GM12872 (cell line): ENCODE measurements around the gene IL36A.
A peak's percentile ranks its signal among the peaks of the same experiment; 100 is the strongest.

Experiments used
- TF ChIP-seq, protein P1 (sequence below): IDR thresholded peaks from 3 replicates; pipeline ENCODE4 v1.5.1; 2011; ENCODE audit warnings: low read depth, mild to moderate bottlenecking, low read length, moderate library complexity; ENCODE audit not compliant: insufficient read depth

Gene IL36A

DNA sequence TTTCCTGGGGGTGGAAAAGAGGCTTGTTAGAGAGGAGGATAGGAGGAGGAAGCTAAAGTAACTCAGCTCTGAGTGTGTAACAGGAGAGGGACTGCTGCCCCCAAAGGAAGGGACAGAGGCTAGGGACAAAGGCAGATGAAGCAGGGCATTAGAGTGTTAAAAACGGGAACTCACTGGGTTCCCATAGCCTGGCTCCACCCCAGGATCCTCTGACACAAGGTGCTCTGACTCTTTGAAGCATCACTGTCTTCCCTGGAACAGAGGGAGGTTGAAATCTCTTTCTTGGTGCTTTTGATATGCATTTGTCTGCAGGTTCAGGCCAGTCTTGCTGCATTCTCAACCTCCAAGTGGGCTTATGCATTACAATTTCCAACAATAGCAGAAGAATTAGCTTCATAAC, 22.9 kb downstream of the IL36A start:
- TF ChIP-seq, protein P1, sequence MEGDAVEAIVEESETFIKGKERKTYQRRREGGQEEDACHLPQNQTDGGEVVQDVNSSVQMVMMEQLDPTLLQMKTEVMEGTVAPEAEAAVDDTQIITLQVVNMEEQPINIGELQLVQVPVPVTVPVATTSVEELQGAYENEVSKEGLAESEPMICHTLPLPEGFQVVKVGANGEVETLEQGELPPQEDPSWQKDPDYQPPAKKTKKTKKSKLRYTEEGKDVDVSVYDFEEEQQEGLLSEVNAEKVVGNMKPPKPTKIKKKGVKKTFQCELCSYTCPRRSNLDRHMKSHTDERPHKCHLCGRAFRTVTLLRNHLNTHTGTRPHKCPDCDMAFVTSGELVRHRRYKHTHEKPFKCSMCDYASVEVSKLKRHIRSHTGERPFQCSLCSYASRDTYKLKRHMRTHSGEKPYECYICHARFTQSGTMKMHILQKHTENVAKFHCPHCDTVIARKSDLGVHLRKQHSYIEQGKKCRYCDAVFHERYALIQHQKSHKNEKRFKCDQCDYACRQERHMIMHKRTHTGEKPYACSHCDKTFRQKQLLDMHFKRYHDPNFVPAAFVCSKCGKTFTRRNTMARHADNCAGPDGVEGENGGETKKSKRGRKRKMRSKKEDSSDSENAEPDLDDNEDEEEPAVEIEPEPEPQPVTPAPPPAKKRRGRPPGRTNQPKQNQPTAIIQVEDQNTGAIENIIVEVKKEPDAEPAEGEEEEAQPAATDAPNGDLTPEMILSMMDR: no peak

DNA sequence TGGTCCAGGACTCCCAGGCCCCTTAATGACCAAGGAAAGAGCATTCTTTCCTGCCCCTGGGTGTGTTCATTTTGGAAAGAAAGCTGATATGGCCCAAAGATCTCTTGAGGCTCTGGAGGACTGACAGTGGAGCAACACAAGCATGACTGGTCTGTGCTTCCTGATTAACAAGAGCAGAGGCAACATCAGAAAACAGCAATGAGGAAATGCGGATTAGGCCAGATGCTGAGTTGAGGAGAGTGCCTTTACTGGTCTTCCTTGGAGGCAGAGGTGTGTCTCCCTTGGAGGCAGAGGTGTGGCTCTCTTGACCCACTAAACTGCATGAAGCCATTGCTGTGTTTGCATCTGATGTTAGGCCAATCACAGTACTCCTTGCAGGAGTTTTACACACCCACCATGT, 27.5 kb downstream of the IL36A start:
- TF ChIP-seq, protein P1: no peak

DNA sequence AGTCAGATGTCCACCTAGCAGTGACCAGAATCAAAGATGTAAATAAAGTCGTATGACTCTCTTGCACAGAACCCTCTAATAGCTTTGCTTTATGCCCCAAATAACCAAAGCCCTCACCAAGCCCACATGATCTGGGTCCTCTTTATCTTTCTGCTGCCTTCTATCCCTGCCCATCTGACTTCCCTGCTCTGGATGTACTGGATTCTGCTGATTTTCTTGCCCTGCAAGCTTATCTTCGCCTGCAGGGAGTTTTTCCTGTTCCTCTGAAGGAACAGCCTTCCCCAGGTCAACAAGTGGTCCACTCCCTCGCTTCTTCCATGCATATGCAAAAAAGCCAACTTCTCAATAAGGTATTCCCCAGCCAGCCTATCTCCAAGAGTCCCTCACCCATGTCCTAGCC, 28.8 kb downstream of the IL36A start:
- TF ChIP-seq, protein P1: no peak

DNA sequence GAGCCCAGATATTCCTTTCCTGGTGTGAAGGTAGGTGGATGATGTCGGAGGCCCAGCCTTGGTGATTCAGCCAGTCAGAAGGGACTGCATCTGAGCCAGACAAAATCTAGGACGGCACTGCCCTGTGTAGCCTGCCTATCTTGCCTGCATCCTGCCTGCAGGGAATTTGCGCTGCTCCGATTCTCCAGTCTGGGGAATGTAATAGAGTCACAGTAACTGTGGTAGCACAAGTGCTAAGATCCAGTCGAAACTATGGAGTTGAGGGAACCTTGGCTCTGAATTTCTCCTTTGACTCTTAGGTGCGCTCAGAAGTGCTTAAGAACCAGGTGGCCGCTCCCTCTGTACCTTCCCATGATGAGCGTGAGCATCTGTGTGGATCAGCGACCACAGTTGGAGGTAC, 31.5 kb downstream of the IL36A start:
- TF ChIP-seq, protein P1: no peak

DNA sequence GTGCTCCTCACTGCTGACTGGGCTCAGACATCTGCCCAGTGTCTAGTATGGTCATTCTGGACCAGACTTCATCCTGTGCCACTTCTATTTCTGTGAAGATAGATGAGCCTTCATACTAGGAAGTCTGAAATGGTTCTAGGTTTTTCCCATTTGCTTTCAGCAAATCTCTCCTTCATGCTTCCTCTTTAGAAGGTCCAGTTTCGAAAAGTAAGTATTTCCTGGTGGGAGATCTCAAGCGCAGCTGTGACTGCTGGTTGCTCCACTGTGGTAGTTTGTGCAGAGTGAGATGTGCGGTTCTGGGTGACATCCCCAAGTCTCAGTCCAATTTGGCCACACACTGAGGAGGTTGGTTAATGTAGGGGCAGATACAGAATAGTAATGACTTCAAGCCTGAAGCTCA, 33.0 kb downstream of the IL36A start:
- TF ChIP-seq, protein P1: no peak

DNA sequence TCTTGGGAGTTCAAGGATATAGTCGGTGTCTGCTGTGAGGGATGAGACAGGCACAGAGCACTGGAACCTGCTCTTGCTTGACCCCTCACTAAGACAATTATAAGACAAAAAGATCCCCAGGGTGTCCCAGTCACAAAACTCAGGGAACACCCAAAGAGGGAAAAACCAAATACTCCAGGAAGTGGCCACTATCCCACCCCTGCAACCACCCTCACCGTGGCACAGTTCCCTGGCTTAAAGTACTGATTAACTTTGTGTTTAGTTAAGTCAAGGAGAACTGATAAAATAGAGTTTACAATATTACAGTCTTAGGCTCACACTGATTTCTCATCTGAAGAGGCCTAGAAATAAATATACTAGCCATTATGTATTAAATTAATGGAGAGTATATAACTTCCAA, 33.9 kb downstream of the IL36A start:
- TF ChIP-seq, protein P1: no peak

DNA sequence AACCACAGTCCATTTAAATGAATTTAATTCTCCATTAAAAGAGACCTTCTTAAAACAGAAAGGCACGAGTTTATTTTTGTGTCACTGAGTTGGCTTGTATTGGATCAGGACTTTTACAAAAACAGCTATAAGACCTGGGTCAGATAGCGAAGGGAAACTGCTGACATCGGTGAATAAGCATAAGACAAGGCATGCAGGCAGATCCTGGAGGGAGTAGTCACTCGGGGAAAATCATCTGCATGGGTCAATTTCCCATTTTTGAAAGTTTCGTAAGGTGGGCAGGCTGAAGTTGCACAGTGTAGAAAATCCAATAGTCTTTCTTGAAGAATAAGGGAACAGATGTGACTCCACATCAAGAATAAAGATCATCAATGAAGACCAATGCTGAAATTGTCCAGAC, 34.5 kb downstream of the IL36A start:
- TF ChIP-seq, protein P1: no peak

DNA sequence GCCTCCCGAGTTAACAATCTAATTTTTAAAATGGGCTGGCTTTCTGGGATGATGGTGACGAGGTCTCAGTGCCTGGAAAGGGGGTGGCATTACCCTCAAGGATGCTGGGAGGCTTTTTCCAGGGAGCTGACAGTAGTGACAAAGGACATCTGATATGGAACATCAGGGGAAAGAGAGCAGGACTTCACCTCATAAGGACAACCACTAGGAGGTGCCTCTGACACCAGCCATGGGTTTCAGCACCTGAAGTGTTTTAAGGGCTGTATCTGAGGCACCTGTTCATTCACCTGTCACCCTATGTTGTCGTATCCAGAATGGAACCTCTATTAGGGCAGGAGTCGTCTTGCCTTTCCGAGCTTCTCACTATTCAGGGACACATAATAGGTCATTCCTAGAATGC, 36.6 kb downstream of the IL36A start:
- TF ChIP-seq, protein P1: peak; percentile 42; the same call in 2 of the 3 replicates
